Ishikawa (cell line): ENCODE results near the gene SETD1A.

Experiments
- CEBPB ChIP-seq: IDR thresholded peaks from 2 replicates; pipeline ENCODE4 v1.6.1; 2012
- CREB1 ChIP-seq: IDR thresholded peaks from 2 replicates; pipeline ENCODE4 v1.6.1; 2012; ENCODE audit warnings: low read depth
- EGR1 ChIP-seq: IDR thresholded peaks from 2 replicates; pipeline ENCODE4 v1.6.1; 2012
- EP300 ChIP-seq: IDR thresholded peaks from 2 replicates; pipeline ENCODE4 v1.6.1; 2012; ENCODE audit warnings: borderline replicate concordance
- FOXM1 ChIP-seq: IDR thresholded peaks from 2 replicates; pipeline ENCODE4 v1.6.1; 2012; ENCODE audit warnings: low read depth, borderline replicate concordance
- NFIC ChIP-seq: IDR thresholded peaks from 2 replicates; pipeline ENCODE4 v1.6.1; 2012
- RAD21 ChIP-seq: IDR thresholded peaks from 2 replicates; pipeline ENCODE4 v1.6.1; 2012; ENCODE audit warnings: low read depth
- TAF1 ChIP-seq: IDR thresholded peaks from 2 replicates; pipeline ENCODE4 v1.6.1; 2012; ENCODE audit warnings: low read depth, mild to moderate bottlenecking
- TCF12 ChIP-seq: IDR thresholded peaks from 2 replicates; pipeline ENCODE4 v1.6.1; 2012; ENCODE audit warnings: low read depth
- TEAD4 ChIP-seq: IDR thresholded peaks from 2 replicates; pipeline ENCODE4 v1.6.1; 2012
- YY1 ChIP-seq: IDR thresholded peaks from 2 replicates; pipeline ENCODE4 v1.6.1; 2012; ENCODE audit warnings: low read depth
- ZBTB7A ChIP-seq: IDR thresholded peaks from 2 replicates; pipeline ENCODE4 v1.6.1; 2012; ENCODE audit warnings: low read depth
- TF ChIP-seq, protein P1 (sequence below): IDR thresholded peaks from 2 replicates; pipeline ENCODE4 v1.6.1; 2012
- TF ChIP-seq, protein P2 (sequence below): IDR thresholded peaks from 2 replicates; pipeline ENCODE4 v1.6.1; 2012
- TF ChIP-seq, protein P3 (sequence below): IDR thresholded peaks from 2 replicates; pipeline ENCODE4 v1.6.1; 2012; ENCODE audit warnings: low read depth, mild to moderate bottlenecking

Gene SETD1A

DNA sequence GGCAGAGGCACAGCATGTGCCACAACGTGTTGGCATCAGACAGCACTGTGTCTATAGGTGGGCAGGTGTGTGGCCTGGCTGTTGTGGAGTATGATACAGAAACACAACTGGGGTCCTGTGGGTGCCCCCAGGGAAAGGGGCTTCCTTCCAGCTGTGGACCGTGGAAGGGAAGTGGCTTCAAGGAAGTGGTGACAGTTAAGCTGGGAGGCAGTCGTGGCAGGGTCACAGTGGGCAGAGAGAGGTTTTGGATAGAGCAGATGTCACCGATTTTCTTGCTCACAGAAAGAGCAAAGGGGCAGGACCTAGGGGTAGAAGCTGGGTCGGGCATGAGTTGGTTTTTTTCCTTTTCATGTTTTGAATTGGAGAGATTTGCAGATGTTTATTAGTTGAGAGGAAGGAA is 19.9 kb upstream of the SETD1A start:
- TF ChIP-seq EP300, result no peak

DNA sequence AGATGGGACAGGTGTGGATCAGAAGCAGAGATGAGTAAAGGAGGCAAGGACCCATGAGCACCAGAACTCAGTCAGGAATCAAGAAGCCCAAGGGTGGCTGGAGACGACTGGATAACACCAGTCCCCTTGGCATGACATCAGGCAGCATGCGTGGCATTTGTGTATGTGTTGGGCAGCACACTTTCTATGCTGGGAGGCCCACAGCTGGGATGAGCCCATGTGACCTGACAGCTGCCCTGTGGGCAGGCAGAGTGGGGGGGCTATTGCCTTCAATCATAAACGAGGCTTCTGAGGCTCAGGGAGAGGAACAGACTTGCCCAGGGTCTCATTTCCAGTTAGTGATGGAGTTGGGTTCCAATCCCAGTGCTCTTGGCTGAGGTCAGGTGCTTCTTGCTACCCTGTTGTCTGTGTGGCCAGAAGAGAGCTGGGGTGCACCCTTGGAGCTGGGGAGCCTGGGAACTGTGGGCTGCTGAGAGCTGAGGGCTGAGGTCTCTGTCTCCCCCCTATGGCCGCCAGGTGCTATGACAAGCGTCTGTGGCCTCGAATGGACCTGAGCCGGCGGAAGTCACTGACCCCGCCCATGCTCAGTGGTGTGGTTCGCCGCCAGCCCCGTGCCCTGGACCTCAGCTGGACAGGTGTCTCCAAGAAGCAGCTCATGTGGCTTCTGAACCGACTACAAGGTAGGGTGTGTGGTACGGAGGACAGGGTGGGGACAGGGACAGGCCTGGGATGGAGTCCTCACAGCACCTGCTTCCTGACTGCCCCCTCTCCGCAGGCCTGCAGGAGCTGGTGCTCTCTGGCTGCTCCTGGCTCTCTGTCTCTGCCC is 15.7 kb upstream of the SETD1A start:
- peak; percentile 74 for TF ChIP-seq RAD21
- no peak for TF ChIP-seq TEAD4
- TF ChIP-seq, protein P1, sequence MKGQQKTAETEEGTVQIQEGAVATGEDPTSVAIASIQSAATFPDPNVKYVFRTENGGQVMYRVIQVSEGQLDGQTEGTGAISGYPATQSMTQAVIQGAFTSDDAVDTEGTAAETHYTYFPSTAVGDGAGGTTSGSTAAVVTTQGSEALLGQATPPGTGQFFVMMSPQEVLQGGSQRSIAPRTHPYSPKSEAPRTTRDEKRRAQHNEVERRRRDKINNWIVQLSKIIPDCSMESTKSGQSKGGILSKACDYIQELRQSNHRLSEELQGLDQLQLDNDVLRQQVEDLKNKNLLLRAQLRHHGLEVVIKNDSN, result 0 out of 2 replicates have a peak, but pooled peaks have one; percentile 27
- TF ChIP-seq, protein P2, sequence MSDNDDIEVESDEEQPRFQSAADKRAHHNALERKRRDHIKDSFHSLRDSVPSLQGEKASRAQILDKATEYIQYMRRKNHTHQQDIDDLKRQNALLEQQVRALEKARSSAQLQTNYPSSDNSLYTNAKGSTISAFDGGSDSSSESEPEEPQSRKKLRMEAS, result peak; percentile 63; the same call in 1 of the 2 replicates

DNA sequence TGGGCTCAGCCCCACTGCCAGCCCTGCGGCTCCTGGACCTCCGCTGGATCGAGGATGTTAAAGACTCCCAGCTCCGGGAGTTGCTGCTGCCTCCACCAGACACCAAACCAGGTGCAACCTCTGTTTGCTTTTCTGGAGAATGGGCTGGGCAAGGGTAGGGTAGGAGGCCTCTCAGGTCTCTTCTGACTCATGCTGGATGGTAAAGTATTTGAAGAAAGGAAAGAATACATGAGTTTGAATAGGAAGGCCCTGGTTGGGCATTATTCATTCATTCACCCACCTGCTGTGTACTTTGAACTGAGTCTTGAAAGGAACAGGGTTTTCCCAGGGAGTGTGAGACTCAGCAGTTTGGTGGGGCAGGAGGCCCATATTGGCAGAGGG is 15.1 kb upstream of the SETD1A start:
- TF ChIP-seq RAD21 (no peak), NFIC (no peak), TEAD4 (no peak), YY1 (no peak), TCF12 (no peak)
- TF ChIP-seq, protein P2, result no peak

DNA sequence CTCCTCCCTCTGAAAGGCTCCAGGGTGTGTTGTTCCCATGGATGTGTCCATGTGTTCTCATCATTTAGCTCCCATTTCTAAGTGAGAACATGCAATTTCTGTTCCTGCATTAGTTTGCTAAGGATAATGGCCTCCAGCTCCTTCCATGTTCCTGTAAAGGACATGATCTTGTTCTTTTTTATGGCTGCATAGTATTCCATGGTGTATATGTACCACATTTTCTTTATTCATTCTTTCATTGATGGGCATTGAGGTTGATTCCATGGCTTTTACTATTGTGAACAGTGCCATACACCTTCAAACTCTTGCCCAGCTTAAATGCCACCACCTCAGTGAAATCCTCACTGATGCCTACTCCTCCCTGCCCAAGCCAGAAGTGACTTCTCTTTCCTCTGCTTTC is 13.2 kb upstream of the SETD1A start:
- TF ChIP-seq TAF1, result no peak

DNA sequence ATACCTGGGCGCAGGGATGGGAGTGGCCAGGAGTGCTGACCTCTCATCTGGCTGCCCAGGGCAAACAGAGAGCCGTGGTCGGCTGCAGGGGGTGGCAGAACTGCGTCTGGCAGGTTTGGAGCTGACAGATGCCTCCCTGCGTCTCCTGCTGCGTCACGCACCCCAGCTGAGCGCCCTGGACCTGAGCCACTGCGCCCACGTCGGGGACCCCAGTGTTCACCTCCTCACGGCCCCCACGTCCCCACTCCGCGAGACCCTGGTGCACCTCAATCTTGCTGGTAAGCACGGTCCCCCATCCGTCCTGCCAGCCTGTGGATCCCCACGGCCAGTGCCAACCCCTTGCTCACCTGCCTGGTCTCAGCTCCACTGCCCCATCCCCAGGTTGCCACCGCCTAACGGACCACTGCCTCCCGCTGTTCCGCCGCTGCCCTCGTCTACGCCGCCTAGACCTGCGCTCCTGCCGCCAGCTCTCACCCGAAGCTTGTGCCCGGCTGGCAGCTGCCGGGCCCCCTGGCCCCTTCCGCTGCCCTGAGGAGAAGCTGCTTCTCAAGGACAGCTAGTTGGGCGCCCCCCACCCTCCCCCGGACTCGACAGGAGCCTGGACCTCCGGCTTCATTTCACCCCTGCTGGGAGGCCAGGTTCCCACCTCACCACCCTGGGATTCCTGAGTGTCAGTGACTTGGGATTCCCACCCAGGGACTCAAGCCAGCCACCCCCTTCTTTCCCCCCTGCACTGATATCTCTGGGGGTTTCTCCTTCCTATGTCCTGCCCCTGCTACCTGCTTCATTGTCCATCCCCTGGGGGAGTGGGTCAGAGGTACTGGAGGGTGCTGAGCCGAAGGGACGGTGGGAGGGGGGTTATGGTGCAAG is 10.6 kb upstream of the SETD1A start:
- TF ChIP-seq CREB1, result no peak
- TF ChIP-seq, protein P1, result no peak

DNA sequence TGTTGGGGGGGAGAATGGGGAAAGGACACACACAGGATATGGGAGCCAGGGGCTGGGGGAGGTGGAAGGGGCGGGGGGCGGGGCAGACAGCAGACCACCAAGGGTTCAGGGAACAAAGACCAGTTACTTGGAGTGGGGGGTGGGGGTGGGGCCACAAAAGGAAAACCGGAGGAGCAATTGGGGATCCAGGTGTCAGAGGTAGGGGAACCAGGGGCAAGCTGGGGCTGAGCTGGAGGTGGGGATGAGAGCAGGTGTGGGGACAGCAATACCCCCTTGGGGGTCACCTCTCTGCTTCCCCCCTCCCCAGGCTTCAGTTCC is 10.1 kb upstream of the SETD1A start:
- TF ChIP-seq YY1, result no peak
- TF ChIP-seq TAF1, result no peak
- TF ChIP-seq CEBPB, result no peak

DNA sequence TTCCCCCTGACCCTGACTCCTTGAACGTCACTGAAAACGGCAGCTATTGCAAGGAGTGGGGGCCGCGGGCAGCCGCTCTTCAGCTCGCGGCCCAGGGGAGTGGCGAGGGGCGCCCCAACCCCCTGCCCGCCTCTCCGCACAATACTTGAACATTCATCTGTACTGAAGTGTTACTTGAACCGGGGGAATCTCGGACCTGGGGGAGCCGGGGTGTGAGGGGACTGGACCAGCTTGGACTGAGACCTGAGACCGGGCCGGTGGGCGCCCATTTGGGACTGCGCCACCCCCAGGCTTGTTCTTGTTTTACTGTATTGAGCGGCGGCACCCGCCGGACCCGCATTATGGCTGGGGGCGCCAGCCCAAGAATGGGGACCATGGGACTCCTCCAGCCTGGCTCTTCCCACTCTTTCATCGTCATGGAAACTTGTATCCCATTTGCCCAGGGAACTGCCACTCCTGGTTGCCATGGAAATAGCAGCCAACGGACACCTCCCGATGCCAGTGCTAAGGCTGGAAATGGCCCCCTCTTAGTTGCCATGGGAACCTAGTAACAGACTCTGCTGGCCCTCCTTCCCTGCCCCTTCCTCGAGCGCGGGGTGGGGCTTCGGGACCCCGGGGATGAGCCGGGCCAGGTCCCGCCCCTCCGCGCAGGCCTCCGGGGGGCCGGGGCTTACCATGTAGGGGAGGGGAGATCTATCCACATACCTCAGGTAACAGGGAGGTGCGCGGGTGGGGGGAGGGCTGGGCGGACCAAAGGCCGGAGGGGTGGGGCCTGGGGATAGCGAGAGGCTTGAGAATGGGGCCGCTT is 9.5 kb upstream of the SETD1A start:
- no peak for TF ChIP-seq RAD21
- TF ChIP-seq, protein P2, result no peak
- no peak for TF ChIP-seq EGR1
- TF ChIP-seq FOXM1, result peak; percentile 42; the same call in 1 of the 2 replicates
- peak; percentile 65; the same call in 1 of the 2 replicates for TF ChIP-seq YY1
- TF ChIP-seq TCF12, result peak; percentile 19; the same call in 1 of the 2 replicates
- TF ChIP-seq, protein P1, result no peak
- TF ChIP-seq TAF1, result no peak; the same call in 1 of the 2 replicates
- peak; percentile 7; the same call in 1 of the 2 replicates for TF ChIP-seq EP300

DNA sequence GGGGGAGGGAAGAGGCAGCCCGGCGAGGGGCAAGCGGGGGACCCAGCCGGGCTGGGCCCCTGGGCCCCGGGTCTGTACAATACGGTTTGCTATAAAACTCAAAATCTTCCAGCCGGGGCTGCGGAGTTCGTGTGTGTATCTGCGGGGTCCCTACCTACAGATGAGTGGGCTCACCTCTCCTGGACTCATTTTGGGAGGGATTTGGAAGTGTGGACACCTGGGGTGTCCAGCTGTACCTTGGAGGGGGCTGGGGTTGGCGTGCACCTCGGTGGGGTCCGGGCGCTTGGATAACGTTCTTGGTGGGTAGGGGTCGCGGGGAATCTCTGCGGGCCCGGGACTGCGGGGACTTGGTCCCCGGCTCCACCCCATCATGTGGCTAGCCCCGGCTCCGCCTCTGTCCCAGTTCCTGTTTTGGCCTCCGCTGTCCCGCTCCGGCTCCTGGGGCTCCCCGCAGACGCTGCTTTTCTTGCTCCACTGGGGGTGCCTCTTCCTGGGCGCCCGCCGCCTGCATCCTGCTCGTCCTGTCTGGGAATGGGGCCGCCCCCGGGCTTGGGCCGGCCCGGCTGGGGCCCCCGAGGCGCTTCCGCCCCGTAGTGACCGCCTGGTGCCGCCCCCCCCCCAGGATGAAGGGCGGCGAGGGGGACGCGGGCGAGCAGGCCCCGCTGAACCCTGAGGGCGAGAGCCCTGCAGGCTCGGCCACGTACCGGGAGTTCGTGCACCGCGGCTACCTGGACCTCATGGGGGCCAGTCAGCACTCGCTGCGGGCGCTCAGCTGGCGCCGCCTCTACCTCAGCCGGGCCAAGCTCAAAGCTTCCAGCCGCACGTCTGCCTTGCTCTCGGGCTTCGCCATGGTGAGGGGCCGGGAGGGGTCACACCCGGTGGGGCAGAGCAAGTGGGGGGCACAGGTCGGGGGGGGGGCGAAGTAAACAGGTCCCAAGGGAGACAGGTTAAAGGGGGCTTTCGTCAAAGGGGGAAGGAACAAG is 8.6 kb upstream of the SETD1A start, which contains the start of gene ORAI3:
ORAI3 (plus strand) TSS at position 402 of the 983 bp plus-strand sequence; CDS start at position 624, 222 bp downstream.
- no peak for TF ChIP-seq EGR1
- TF ChIP-seq RAD21, result no peak
- no peak for TF ChIP-seq YY1
- peak; percentile 14; the same call in 1 of the 2 replicates for TF ChIP-seq TAF1
- no peak for TF ChIP-seq NFIC
- no peak for TF ChIP-seq EP300
- TF ChIP-seq, protein P3, sequence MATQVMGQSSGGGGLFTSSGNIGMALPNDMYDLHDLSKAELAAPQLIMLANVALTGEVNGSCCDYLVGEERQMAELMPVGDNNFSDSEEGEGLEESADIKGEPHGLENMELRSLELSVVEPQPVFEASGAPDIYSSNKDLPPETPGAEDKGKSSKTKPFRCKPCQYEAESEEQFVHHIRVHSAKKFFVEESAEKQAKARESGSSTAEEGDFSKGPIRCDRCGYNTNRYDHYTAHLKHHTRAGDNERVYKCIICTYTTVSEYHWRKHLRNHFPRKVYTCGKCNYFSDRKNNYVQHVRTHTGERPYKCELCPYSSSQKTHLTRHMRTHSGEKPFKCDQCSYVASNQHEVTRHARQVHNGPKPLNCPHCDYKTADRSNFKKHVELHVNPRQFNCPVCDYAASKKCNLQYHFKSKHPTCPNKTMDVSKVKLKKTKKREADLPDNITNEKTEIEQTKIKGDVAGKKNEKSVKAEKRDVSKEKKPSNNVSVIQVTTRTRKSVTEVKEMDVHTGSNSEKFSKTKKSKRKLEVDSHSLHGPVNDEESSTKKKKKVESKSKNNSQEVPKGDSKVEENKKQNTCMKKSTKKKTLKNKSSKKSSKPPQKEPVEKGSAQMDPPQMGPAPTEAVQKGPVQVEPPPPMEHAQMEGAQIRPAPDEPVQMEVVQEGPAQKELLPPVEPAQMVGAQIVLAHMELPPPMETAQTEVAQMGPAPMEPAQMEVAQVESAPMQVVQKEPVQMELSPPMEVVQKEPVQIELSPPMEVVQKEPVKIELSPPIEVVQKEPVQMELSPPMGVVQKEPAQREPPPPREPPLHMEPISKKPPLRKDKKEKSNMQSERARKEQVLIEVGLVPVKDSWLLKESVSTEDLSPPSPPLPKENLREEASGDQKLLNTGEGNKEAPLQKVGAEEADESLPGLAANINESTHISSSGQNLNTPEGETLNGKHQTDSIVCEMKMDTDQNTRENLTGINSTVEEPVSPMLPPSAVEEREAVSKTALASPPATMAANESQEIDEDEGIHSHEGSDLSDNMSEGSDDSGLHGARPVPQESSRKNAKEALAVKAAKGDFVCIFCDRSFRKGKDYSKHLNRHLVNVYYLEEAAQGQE, result no peak
- TF ChIP-seq, protein P1, result peak; percentile 77
- TF ChIP-seq CREB1, result no peak
- peak; percentile 84 for TF ChIP-seq ZBTB7A
- TF ChIP-seq TCF12, result no peak
- TF ChIP-seq CEBPB, result no peak
- TF ChIP-seq, protein P2, result no peak
- no peak for TF ChIP-seq FOXM1
